Measurements from ENCODE around the gene OST4. TPM values are rescaled to one million over a fixed set of nuclear protein-coding genes. Genes with fewer than 3 reads are reported as not detected.
A peak's percentile ranks its signal among the peaks of the same experiment; 100 is the strongest.
"Not testable (repeated sequence)": the region's sequence is repeated elsewhere in the genome, so short reads cannot be mapped to it uniquely, and the experiment has no call there.

The OST4 gene
- total RNA-seq, 1 experiment from 2014 or later: 408 TPM

GRCh38 chr2:27083410-27084296 lies 12.2 kb upstream of the OST4 start:
- no peak for DNase-seq (ENCODE audit: low read depth, low spot score)
- in situ Hi-C loops (cut with HindIII; ENCODE audit: low pct_unique_long_range_greater_than_20kb, low sequenced_read_pairs): no loop called here

DNA sequence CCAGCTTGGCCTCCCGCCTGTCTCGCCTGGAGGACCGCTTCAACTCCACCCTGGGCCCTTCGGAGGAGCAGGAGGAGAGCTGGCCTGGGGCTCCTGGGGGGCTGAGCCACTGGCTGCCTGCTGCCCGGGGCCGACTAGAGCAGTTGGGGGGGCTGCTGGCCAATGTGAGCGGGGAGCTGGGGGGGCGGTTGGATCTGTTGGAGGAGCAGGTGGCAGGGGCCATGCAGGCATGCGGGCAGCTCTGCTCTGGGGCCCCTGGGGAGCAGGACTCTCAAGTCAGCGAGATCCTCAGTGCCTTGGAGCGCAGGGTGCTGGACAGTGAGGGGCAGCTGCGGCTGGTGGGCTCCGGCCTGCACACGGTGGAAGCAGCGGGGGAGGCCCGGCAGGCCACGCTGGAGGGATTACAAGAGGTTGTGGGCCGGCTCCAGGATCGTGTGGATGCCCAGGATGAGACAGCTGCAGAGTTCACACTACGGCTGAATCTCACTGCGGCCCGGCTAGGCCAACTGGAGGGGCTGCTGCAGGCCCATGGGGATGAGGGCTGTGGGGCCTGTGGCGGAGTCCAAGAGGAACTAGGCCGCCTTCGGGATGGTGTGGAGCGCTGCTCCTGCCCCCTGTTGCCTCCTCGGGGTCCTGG lies 11.4 kb upstream of the OST4 start:
- no peak for DNase-seq (ENCODE audit: low read depth, low spot score)
- in situ Hi-C loops (cut with HindIII; ENCODE audit: low pct_unique_long_range_greater_than_20kb, low sequenced_read_pairs): no loop called here

- in situ Hi-C loops (cut with HindIII; ENCODE audit: low pct_unique_long_range_greater_than_20kb, low sequenced_read_pairs): no loop called here
These were observed 10.7 kb upstream of the OST4 start for GRCh38 chr2:27081984-27082772.

GRCh38 chr2:27080603-27080936 lies 9.1 kb upstream of the OST4 start:
- in situ Hi-C loops (cut with HindIII; ENCODE audit: low pct_unique_long_range_greater_than_20kb, low sequenced_read_pairs): no loop called here
- no peak for DNase-seq (ENCODE audit: low read depth, low spot score)

More at GRCh38 chr2:27081984-27082772, 10.7 kb upstream of the OST4 start:
- DNase-seq (ENCODE audit: low read depth, low spot score): no peak

DNA sequence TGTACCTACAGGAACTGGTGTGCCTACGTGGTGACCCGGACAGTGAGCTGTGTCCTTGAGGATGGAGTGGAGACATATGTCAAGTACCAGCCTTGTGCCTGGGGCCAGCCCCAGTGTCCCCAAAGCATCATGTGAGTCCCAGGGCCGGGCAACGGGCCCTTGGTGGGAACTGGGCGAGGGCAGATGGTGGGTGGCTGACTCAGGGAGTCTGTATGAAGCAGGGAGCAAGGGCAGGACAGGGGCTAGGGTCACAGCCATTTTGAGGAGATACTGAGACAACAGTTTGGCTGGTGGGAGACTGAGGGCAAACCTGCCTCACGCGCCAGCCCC lies 8.7 kb upstream of the OST4 start:
- in situ Hi-C loops (cut with HindIII; ENCODE audit: low pct_unique_long_range_greater_than_20kb, low sequenced_read_pairs): no loop called here
- DNase-seq (ENCODE audit: low read depth, low spot score): no peak

- peak; percentile 58 for DNase-seq (ENCODE audit: low read depth, low spot score)
- in situ Hi-C loops (cut with HindIII; ENCODE audit: low pct_unique_long_range_greater_than_20kb, low sequenced_read_pairs): no loop called here
These were observed 8.0 kb upstream of the OST4 start for GRCh38 chr2:27079233-27080139.

- DNase-seq (ENCODE audit: low read depth, low spot score): no peak
- in situ Hi-C loops (cut with HindIII; ENCODE audit: low pct_unique_long_range_greater_than_20kb, low sequenced_read_pairs): no loop called here
These were observed 7.1 kb upstream of the OST4 start, which contains the start of gene EMILIN1 for GRCh38 chr2:27078267-27079194. Gene EMILIN1, plus strand, starts transcription at chr2:27078615. Its CDS starts 451 bp downstream, at chr2:27079066.

- in situ Hi-C loops (cut with HindIII; ENCODE audit: low pct_unique_long_range_greater_than_20kb, low sequenced_read_pairs): no loop called here
These were observed 5.8 kb upstream of the OST4 start for GRCh38 chr2:27077231-27077630.

GRCh38 chr2:27076323-27076722 lies 4.9 kb upstream of the OST4 start:
- in situ Hi-C loops (cut with HindIII; ENCODE audit: low pct_unique_long_range_greater_than_20kb, low sequenced_read_pairs): no loop called here
- DNase-seq (ENCODE audit: low read depth, low spot score): no peak

More at GRCh38 chr2:27077231-27077630, 5.8 kb upstream of the OST4 start:
- DNase-seq (ENCODE audit: low read depth, low spot score): no peak

GRCh38 chr2:27075566-27075871 lies 4.1 kb upstream of the OST4 start:
- DNase-seq (ENCODE audit: low read depth, low spot score); in situ Hi-C loops (cut with HindIII; ENCODE audit: low pct_unique_long_range_greater_than_20kb, low sequenced_read_pairs): not testable (repeated sequence)

GRCh38 chr2:27074738-27075565 lies 3.5 kb upstream of the OST4 start:
- in situ Hi-C loops (cut with HindIII; ENCODE audit: low pct_unique_long_range_greater_than_20kb, low sequenced_read_pairs): no loop called here
- DNase-seq (ENCODE audit: low read depth, low spot score): no peak

DNA sequence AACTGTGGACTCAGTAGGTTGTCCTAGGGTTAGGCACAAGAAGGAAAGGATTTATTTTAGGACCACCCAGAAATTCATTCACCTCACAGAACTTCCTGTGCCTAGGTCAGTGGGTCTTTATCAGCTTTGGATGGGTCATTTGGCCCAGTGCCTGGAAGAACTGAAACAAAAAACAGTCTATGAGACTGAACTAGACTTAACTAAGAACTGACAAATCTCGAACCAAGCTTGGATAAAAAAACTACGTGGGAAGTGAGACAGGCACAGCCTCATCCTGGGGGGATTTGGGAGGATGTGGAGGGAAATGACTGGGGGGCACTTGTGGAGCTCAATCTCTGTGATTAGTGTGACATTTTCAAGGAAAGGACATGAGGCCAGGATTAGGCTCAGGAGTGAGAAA lies 2.3 kb upstream of the OST4 start:
- in situ Hi-C loops (cut with HindIII; ENCODE audit: low pct_unique_long_range_greater_than_20kb, low sequenced_read_pairs): no loop called here

DNA sequence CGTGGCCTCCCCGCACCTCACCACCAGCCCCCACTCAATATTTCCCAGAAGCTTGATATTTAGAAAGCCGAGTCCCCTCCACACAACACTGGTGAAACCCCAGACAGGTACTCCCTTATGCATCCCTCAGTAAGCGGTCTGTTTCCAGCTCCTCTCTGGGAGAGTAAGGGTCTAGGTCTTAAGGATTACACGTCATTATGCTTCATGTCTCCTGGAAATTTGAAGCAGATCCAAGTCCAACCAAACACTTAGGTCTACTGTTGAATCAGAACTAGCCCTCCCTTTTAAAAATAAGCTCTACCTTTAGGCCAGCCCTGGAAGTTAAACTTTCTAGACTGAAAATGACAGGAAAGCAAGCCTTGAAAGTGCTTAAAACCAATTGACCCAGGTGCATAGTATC lies 1.5 kb upstream of the OST4 start:
- in situ Hi-C loops (cut with HindIII; ENCODE audit: low pct_unique_long_range_greater_than_20kb, low sequenced_read_pairs): no loop called here
- no peak for DNase-seq (ENCODE audit: low read depth, low spot score)

More for the DNA sequence above, 2.3 kb upstream of the OST4 start:
- no peak for DNase-seq (ENCODE audit: low read depth, low spot score)

DNA sequence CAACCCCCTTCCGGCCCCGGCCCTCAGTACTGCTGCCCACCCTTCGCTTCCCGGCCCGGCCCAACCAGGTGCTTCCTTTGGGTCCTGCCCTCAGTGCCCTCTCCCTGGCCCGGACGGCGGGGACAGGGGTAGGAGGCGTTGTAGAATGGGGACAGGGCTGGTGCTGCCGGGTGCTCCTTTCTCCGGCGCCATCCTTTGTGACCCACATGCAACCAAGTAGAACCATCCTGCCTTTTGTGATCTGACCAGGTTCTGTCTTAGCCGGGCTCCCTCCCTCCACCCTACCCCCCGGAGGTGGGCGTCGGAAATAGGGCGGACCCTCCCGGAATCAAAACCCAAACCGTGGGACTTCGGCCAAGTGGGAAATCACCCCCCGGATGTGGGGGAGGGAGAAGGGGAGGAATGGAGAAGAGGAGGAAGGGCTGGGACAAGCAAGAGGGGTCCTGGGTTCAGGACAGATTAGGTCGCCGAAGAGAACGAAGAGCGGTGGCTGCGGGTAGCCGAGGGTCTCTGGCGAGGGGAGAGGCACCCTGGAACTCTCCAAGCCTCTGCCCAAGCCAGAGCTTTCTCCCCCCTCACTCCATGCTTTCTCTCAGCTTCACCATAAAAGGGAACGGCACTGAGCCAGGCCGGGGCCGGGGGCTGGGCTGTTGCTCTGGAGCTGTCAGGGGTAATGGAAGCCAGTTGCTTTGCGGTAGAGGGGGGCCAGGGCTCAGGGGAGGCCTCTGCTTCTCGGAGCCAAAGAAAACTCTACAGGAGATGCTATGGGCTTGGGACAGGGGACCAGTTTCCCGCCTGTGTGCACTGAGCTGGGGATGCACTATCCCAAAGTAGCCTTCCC lies 756 bp upstream of the OST4 start:
- in situ Hi-C loops (cut with HindIII; ENCODE audit: low pct_unique_long_range_greater_than_20kb, low sequenced_read_pairs): no loop called here
- no peak for DNase-seq (ENCODE audit: low read depth, low spot score)

GRCh38 chr2:27070653-27071276 lies 689 bp downstream of the OST4 start:
- DNase-seq (ENCODE audit: low read depth, low spot score): no peak
- in situ Hi-C loops (cut with HindIII; ENCODE audit: low pct_unique_long_range_greater_than_20kb, low sequenced_read_pairs): no loop called here
